ENCODE data around the gene TEX53.

TEX53 gene

GRCh38 chr9:114607671-114608524 is 49.7 kb downstream of the TEX53 start:
- DNase-seq (ENCODE audit: extremely low read depth in 1 of 2, low read depth in 1 of 2) = no peak

GRCh38 chr9:114606597-114607207 is 50.9 kb downstream of the TEX53 start:
- no peak for DNase-seq (ENCODE audit: extremely low read depth in 1 of 2, low read depth in 1 of 2)
